Hematopoietic multipotent progenitor cell treated with erythropoietin and hydrocortisone succinate and interleukin-3 and kit ligand, for 4 days (in vitro differentiated cells): ENCODE results near the gene NDUFAF8.

Experiments
- DNase-seq: peaks from one replicate; pipeline ENCODE4 v3.0.0-alpha.2; 2015

The NDUFAF8 gene

DNA sequence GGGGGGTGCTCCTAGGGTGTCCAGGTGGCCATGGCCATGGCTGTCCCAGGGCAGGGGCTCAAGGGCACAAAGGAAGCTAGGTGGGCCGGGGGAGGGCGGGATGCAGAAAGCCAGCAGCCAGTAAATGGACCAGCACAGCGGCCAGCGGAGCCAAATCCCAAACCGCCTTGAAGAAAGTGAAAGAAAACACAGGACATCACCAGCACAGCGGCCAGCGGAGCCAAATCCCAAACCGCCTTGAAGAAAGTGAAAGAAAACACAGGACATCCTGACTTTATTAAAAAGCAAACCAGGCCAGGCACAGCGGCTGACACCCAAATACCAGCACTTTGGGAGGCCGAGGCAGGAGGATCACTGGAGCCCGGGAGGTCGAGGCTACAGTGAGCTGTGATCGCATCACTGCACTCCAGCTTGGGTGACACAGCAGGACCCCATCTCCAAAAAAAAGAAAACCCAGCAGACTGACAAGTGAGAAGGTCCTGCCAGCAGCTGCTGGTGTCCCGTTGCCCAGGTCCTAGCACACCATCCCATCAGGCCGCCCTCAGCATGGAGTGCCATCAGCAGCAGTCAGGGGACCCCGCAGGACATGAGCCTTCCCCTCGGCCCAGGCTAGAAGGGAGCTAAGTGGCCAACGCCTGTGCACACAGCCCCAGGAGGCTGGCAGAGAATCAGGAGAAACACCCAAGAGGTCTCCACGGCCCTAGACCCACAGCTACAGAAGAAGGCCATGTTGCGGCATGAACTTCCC lies 39.0 kb downstream of the NDUFAF8 start:
- no peak for DNase-seq

DNA sequence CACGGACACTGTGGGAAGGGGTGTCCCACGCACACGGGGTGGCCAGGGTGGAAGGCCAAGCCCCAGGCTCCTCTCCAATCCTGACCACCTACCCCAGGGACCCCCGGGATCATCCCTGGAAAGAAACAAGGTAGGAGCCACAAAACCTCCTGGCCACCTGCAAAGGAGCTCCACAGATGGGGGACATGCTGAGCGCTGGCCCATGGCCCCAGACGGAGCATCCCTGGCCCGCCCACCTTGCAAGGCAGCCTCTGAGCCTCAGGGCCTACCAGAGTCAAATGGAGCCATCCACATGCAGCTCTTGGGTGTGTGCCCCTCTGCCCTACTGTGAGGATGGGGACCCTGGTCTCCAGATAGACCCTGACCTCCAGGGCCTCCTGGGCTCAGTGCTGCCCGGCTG lies 39.7 kb downstream of the NDUFAF8 start:
- DNase-seq: no peak

DNA sequence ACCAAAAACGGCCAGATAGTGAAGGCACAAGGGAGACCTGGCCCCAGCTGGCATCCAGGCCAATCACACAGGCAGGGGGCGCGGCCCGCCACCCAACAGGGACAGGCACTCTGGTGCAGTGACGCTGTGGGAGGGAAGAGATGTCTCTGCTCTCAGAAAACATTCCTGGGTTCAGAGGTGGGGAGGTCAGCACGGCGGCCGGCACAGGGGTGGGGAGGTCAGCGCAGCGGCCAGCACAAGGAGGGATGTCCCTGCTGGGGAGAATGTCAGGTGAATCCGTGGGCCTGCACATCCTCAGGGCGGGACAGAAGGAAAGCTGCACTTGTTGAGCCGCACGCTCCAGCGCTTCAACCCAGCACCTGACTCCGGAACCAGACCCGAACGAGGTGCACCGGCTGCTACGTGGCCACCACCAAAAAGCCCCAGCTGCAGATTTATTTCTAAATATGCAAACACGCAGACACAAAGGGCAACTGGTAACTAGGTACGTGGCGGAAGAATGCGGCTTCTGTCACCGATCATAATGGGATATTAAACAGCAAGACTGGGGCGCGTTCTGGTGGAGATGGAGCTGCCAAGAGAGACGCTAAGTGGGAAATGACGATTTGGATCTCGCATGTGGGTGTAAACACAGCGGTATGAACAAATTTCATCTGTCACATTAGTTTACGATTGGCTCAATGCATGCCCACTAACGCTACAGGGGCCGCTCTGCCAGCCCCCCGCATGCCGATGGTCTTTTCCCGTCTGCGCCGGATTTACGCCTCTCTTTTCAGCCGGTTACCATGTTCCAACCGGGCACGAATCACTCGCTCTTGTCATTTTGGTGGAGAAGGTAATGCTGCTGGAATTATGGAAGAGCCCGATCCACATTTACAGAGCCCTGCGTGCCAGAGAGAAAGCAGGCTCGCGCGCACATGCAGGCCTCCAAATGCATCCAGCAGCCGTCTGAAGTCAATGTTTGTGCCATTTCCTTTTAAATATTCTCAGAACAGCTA lies 40.5 kb downstream of the NDUFAF8 start:
- DNase-seq: no peak

DNA sequence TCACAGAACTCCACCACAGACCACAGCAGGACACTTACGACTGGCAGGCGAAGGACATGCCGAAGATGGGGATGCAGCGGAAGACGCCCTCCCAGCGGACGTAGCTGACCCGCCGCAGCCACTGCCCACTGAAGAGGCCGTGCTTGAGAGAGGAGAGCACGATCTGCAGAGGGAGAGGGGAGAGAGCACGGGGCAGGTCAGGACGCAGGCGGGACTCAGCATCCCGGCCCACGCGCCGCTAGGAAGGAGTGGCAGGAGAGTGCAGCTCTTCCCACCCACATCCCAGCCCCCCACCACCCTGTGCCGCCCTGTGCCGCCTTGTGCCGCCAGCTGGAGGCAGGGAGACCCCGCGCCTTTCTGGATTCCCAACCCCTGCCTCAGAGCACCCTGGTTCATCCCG lies 41.5 kb downstream of the NDUFAF8 start:
- no peak for DNase-seq

DNA sequence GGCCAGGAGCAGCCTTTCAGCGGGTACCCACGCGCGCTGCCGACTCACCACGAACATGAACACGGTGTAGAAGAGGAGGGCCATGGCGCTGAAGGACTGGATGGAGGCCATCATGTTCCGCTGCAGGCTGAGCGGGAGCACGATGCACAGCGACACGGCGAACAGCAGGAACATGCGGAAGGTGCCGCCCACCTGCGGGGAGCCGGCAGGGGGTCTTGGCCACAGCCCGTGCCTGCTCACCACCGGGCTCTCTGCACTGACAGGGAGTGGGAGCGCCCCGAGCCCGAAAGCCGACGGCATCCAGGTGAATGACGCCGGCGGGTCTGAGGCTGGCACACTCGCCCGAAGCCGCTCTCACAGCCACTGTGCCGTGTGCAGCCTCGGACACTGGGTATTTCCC lies 43.0 kb downstream of the NDUFAF8 start:
- no peak for DNase-seq

DNA sequence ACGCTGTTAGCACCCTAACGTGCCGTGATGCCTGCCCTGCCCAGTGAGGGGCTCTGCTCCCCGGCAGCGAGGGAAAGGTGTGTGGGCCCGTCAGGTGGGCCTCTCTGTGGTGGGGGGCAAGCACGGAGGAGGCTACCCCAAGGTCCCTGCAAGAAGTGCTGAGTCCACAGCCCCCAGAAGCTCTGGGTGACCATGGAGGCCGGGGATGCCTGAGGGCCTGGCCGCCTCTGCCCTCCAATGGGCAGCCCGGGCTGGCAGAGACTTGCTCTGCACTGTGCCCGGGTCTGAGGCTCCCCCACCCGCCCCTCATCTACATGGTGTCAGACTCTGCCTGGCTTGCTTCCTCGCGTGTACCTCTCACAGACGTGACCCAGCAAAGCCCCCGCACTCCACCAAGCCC lies 43.8 kb downstream of the NDUFAF8 start:
- DNase-seq: no peak

DNA sequence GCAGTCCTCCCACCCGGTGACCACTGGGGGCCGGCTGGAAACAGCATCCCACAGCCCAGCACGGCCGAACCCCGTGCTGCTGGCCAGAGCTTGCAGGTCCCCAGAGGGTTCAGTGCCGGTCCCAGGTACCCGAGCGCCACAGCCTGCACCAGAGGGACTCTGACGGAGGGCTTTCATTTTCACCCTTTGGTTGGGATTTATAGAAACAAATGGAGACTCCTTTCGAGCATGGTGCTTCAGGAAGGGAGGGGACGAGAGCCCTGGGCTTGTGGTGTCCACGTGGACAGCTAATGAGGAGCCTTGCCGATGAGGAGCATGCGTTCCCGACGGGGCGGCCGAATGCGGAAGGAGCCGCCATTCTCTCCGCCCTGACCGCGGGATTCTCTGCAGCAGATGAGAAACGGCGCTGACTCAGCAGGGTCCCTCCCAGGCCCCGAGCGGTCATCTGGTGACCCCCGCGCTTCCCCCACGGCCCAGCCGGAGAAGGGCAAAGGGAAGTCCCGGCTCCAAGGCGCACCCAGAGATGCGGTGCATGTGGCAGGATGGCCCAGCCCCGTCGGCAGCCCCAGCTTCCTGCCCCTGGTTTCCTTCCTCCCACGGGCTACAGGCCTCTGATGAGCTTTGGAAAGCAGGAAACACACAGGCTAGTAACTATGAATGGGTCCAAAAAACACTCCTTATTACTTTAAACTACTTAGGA lies 46.2 kb downstream of the NDUFAF8 start:
- peak; percentile 85 for DNase-seq

DNA sequence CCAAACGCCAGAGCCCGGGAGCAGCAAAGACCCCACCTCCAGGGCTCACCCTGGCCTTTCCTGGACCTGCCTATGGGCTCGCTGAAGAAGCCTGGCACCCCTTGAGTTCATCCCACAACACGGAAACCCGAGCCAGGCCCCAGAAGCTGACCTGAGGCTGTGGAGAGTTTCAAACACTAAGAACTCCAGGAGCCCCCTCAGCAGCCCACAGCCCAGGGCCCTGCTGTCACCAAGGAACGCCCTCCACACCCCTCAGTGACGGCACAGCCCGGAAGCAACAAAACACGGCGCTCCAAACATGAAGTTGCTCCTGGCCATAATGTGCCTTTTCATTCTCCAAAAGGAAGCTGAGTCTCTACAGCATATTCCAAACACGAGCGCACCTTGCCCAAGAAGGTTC lies 46.8 kb downstream of the NDUFAF8 start:
- DNase-seq: no peak

DNA sequence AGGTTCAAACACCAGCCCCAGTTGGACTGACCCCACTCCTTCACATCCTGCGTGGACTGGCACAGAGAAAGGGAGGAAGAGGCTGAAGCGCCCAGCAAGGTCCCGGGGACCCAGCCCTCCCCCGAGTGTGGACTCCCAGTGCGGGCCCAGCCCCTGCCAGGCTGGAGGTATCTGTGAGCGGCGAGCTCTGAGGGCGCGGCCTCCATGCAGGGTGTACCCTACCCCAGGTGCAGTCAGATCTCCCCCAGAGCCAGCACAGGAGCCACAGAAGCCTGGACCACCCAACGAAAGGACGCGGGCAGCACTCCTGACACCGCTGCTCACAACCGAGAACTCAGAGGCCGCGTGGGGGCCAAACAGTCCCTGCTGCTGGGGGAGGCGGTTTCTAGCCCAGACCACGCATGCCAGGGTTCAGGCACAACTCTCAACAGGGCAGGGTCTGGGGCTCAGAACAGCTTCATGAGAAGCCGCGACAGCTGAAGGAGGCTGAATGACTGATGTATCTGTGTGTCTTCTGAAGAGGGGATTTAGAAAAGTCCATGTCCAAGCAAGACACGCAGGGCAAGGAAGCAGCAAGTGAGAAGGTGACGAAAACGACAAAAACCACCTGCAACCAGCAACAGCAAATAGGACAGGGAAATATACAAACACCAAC lies 47.5 kb downstream of the NDUFAF8 start:
- no peak for DNase-seq

DNA sequence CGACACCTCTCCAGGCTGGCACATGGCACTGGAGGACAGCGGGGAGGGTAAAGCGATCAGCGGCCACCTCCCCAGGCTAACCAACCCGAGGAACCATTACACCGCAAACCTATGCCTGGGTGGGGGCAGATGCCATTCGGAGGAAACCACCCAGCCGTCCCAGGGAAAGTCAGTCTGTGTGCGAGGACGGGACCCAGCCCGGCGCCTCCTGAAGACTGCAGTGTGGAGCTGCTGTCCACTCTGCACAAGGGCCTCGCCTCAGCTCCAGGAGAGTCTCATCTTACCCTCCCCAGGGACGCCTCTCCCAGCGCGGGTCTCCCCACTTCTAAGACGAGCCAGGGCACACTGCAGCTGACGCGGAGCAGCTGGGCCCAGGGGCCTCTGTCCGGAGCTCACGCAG lies 48.0 kb downstream of the NDUFAF8 start:
- no peak for DNase-seq

DNA sequence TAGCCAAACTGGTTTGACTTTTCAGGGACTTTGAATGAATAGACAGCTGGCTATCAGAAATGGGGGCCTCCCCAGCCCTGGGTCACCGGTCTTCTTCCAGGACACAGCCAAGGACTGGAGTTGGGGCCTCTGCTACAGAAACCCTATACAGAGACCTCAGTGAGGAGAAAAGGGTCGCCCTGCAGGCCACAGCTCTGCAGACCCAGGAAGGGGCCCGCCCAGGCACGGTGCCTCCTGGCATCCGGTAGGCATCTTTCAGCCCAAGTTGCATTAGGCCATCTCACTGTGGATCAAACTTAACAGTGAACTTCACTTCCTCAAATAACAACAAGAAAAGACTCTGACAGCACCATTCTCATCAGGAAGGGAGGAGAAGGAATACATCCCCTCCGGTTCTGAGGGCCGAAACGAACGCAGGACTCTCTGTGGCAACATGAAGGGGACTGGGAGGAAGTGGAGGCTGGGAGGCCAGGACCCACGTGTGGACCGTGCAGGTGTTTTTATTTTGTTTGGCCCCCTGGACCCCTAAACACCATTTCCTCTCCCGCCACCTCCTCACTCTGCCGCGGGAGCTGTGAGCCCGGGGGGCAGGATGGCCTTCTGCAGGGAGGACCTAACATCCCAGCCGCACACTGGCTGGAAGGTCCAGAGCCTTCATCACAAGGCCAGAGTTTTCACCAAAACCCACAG lies 48.8 kb downstream of the NDUFAF8 start:
- DNase-seq: no peak

DNA sequence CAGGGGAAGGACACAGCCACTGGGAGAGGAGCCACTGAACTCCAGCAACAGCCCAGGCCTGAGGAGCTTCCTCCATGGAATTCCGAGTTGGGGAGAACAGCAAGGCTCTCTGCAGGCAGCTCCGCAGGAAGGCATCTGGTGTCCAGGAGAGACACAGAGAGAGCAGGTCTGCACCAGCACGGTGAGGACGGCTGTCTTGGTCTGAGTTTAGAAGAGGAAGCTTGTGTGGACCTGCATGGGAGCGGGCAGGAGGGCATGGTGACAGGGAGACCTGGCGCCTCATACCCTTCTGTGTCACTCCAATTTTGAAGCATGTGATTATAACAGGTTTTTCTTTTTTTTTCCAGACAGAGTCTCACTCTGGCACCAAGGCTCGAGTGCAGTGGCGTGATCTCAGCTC lies 49.6 kb downstream of the NDUFAF8 start:
- no peak for DNase-seq

DNA sequence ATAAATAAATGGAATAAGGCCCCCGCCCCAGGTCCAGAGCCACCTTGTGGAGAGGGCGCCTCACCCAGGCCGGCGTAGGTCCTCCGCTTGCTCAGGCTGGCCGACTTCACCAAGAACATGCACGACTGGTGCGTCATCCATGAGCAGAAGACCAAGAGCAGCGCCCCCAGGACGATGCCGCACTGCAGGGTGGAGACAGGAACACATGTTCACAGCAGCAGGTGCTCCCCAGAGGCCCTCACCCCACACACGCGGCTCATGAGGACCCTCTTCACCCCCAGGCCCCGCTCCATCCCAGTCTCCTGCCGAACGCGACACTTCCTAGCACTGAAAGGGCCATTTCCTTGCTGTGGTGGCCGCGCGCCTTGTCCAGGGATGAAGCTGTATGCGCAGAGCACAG lies 50.5 kb downstream of the NDUFAF8 start:
- no peak for DNase-seq

DNA sequence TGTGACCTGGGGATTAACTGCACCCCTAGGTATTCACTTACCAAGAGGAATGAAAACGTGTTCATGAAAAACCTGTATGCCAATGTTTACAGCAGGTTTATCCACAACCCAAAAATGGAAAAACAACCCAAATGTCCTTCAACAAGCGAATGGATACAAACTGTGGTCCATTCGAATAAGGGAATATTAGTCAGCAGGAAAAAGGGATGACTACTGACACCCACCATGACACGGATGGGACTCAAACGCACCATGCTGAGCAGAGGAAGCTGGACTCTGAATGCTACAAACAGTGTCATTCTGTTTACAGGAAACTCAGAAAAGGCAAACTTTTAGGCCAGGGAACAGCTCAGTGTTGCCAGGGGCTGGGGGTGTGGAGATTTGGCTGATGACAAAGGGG lies 51.1 kb downstream of the NDUFAF8 start:
- DNase-seq: no peak
